Measurements from ENCODE around the gene DGAT2.

DNA sequence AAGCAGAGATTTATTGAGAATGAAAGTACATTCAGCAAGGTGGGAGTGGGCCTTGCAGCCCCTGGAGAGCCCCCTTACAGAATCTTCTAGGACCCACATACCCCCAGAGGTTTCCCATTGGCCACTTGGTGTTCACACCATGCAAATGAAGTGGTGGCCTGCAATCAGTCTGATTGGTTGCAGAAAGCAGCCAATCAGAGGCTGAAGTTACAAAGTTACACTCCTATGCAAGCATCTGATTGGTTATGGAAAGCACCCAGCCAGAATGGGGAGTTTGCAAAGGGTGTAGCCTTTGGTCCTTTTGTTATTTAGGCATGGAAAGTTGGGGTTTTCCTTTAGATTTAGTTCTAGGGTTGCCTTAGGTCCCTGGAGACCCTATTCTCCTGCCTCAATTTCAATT is 81.3 kb downstream of the DGAT2 start:
- no peak for TF ChIP-seq REST (IDR thresholded peaks at IDR 0.05; ENCODE audit: borderline replicate concordance)
- TF ChIP-seq CTCF (IDR thresholded peaks at IDR 0.05; ENCODE audit: poor library complexity, severe bottlenecking) = no peak
- no peak for TF ChIP-seq EZH2 (IDR thresholded peaks at IDR 0.05; ENCODE audit: borderline replicate concordance, insufficient read depth, low read length, poor library complexity, severe bottlenecking)
- no peak for TF ChIP-seq POLR2AphosphoS5 (IDR thresholded peaks at IDR 0.05)
- TF ChIP-seq TAF1 (IDR thresholded peaks at IDR 0.05; ENCODE audit: low read depth) = no peak
- no peak for TF ChIP-seq EP300 (conservative IDR thresholded peaks at IDR 0.05; ENCODE audit: poor library complexity, severe bottlenecking)
- no peak for TF ChIP-seq SMC3 (conservative IDR thresholded peaks at IDR 0.05; ENCODE audit: poor library complexity)

Data from neural cell (in vitro differentiated cells).